HG03095 (cell line): ENCODE measurements around the gene COX14.
"Not testable (repeated sequence)": the region's sequence is repeated elsewhere in the genome, so short reads cannot be mapped to it uniquely, and the experiment has no call there.

ENCODE experiments used
- ATAC-seq: cut with Tn5 transposase; IDR thresholded peaks from one replicate; pipeline ENCODE4 v1.9.1; 2021; ENCODE audit warnings: moderate library complexity; ENCODE audit not compliant: unreplicated experiment

Gene COX14

DNA sequence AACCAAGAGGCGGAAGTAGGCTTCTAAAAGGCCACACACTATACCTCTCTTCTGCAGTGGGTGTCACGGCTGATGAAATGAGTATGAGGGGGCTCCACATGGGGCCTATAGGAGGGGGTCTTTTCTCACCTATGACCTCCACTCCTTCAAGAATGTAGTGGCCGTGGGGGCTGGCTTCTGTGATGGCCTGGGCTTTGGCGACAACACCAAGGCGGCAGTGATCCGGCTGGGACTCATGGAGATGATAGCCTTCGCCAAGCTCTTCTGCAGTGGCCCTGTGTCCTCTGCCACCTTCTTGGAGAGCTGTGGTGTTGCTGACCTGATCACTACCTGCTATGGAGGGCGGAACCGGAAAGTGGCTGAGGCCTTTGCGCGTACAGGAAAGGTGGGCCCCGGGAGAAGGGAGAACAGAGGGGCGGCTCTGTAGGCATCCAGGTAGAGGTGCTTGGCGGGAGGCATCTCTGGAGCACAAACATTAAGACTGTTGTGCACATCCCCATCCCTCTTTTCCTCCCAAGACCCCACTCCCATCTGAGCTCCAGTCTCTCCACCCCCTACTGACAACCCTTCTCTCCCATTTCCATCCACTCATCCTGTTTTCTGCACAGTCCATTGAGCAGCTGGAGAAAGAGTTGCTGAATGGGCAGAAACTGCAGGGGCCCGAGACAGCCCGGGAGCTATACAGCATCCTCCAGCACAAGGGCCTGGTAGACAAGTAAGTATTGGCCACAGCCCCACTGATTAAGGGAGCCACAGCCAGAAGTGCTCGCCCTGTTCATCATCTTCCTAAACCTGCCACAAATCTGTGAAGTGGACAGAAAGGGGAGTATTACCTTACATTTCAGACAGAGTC lies 4.4 kb upstream of the COX14 start:
- ATAC-seq: no peak

DNA sequence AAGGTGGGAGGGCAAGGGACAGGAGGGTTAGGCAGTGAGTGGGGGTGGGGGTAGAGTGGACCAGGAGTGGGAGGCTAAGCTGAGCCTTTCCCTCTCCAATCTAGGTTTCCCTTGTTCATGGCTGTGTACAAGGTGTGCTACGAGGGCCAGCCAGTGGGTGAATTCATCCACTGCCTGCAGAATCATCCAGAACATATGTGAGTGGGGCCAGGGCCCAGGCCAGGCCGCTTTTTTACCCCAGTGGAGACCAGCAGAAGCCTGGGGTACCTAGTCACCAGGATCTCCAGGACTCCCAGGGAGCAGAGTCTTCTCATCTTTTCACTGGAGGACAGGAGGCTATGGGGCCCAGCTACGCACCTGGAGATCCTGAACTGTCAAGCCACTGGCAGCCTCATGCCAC lies 2.7 kb upstream of the COX14 start:
- no peak for ATAC-seq

DNA sequence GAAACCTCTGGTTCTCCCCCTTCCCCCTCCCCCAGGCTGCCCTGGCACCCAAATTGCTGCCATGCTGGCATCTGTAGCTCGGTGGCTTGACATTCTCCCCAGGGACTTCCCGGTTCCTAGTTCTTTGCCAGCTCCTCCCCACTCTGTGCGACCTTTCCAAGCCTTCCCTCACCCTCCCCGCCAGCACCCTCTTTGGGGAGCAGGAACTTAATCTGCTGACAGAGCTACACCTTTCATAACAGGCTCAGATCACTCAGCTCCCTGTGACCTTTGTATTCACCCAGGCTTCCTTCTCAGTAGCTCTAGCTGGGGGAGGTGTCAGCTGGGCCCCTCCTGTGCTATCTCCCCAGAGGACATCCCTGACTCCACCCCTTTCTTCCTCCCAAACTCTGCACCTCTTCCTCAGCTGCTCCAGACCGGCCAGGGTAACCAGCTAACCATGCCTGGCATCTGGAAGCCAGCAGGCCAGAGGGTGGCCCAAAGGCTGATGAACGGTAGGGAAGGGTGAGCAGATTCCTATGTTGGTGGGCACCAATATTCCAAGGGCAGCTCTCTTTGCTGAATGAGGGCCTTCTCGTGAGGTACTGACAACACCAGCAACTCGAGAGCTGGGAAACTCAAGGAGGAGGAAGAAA lies 1.8 kb upstream of the COX14 start:
- ATAC-seq: no peak

DNA sequence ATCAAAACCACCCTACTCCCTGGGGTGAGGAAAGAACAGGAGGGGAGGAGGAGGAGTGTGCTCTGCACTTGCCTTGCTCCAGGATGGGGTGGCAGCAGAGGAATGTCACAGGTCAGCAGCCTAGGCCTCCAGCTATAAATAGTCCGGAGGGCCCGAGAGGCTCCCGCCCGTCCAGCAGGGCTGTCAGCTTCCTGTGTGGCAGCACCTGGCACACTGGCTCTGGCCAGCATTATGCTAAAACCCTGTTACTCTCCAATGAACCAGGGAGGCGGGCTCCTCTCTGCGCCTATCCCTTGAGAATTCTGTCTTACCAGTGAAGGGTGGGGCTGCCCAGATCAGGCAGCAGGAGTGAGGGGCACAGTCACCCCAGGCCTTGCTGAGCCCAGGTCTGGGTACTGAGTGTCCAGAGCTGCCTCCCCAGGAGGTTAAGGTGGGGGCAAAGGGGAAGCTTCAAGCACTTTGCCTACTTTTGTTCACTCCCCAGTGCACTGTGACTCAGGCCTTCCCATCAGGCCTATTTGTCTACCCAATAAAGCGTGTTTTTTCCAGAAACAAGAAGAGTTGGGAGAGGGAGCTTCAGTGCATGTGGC lies 1.2 kb upstream of the COX14 start:
- no peak for ATAC-seq

DNA sequence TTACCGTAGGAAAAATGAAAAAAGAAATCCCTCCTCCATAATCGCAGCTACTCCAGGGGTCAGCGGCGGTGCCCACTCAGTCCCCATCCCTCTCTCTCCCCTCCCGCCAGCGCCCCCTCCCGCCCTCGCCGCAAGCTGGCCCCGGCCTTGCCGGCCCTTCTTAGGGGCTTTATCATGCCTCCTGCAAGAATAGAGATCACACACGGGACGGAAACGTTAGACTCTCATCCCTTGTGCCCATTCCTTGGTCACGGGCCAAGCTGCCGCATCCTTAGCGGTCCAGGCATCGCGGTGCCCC lies 692 bp upstream of the COX14 start:
- peak; percentile 1 for ATAC-seq

DNA sequence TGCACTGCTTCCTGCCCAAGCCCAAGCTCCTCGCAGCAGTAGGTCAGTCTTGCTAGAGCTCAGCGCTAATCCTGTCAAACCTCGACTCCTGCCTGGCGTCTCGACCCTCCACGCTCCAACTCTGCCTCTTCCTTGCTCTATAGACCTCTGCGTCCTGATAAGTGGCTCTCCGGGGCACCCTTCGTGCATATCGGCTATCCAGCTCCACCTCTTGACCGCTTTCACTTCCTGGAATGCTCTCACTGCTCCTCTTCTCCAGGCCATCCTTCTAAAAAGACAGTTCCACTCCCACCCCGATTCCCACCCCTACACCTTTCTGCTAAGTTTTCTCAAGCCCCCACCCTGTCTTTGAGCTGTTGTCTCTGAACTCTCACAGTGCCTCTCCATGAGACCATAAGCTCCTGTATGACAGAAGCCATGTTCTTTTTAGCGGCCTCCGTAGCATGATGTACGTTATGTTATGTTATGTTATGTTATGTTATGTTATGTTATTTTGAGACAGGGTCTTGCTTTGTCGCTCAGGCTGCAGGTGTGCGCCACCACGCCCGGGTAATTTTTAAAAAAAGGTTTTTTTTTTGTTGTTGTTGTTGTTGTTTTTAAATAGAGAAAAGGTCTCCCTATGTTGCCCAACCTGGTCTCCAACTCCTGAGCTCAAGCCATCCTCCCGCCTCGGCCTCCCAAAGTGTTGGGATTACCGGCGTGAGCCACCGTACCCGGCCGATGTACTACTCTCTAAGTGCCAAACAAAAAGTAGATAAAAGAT lies 601 bp downstream of the COX14 start:
- no peak for ATAC-seq

DNA sequence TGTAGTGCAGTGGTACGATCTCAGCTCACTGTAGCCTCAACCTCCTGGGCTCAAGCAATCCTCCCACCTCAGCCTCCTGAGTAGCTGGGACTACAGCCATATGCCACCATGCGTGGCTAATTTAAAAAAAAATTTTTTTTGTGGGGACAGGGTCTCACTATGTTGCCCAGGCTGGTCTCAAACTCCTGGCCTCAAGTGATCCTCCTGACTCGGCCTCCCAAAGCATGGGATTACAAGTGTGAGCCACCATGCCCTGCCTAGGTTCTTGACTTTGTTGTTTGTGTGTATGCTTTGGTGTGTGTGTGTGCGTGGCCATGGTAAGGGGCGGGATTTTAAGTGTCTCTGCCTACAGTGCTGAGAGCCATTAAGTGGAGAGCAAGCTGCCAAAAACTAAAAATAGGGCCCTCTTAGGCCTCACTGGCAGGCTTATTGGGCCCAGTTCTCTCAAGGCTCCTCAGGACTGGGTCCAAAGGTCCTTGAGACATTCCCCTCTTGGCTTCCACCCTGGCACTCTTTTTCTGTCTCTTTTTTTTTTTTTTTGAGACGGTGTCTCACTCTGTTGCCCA lies 5.1 kb downstream of the COX14 start:
- no peak for ATAC-seq

DNA sequence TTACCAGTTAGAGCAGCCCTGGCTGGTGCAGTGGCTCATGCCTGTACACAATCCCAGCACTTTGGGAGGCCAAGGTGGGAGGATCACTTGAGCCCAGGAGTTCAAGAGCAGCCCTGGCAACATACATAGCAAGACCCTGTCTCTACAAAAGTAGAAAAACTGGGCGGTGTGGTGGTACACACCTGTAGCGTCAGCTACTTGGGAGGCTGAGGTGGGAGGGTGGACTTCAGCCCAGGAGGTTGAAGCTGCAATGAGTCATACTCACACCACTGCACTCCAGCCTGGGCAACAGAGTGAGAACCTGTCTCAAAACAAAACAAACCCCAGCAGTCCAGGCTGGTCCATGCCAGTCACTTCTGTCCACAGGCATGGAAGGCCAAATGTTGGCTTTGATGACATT lies 7.4 kb downstream of the COX14 start:
- no peak for ATAC-seq

DNA sequence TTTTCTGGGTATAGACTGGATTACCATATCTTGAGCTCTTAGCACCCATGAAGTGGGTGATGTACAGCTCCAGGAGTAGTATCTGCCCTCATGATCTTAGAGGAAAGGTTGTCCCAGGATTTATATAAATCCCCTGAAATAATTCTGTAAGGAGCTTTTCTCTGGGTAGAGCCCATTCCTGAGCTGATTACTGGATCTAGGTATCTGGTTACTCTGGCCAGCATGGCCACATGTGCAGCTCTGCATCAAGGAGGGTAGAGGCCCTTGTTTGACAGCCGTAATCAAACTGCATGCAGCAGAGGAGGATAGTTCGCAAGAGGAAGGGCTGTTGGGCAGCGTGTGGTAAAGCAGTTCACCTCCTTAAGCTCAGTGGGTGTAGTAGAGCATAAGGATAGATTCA lies 8.5 kb downstream of the COX14 start:
- no peak for ATAC-seq

DNA sequence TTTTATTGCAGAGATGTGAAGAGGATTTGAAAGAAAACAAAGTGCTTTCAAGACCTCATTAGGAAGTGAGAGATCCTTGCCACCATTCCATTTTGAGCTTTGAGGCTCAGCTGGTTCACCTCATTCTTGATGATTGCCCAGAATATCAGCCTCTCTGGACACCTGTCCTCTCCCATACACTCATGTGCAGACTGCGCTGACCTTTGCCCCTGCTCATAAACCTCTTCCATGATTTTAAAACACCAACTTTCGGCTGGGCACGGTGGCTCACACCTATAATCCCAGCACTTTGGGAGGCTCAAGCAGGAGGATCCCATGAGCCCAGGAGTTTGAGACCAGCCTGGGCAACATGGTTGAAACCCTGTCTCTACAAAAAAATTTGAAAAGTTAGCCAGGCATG lies 8.9 kb downstream of the COX14 start:
- no peak for ATAC-seq

DNA sequence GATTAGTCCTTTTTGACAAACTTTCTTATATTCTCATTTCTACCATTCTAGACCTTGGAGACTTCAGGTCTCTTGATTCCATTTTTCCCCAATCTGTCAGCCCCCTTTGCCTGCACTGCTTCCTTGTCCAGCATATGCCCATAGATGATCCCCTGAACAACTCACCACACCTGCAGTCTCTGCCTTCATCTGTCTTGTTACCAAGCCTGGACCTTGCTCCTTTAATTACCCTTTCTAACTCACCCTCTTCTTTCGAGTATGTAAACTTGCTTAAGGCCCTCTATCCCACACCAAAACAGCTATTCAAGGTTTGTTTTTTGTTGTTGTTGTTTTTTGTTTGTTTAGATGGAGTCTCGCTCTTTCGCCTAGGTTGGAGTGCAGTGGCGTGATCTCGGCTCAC lies 9.6 kb downstream of the COX14 start:
- no peak for ATAC-seq

DNA sequence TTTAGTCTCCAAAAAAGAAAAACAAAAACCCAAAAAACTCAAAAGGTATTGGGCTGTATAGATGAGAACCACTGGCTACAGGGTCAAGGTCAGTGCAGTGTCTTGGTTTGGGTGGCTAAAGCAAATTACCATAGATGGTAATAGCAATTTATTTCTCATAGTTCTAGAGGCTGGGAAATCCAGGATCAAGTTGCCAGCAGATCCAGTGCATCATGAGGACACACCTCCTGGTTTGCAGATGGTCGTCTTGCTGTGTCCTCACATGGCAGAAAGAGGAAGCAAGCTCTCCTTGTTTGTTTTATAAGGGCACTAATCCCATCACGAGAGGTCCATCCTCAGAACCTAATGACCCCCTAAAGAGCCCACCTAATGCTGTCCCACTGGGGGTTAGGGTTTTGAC lies 11.2 kb downstream of the COX14 start:
- ATAC-seq: no peak

DNA sequence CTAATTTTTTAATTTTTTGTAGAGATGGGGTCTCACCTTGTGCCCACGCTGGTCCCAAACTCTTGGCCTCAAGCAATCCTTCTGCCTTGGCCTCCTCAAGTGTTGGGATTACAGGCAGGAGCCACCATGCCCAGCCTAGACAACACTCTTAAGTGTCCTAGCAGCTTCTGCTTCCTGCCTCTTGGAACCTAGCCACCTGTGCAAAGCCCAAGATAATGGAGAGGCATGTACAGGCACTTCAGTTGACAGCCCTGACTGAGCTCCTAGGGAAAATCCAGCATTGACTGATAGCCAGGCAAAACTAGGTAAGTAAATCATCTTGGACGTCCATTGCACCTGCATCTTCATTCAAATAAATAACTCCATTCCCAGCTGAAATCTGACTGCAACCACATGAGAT lies 15.5 kb downstream of the COX14 start:
- ATAC-seq: no peak

DNA sequence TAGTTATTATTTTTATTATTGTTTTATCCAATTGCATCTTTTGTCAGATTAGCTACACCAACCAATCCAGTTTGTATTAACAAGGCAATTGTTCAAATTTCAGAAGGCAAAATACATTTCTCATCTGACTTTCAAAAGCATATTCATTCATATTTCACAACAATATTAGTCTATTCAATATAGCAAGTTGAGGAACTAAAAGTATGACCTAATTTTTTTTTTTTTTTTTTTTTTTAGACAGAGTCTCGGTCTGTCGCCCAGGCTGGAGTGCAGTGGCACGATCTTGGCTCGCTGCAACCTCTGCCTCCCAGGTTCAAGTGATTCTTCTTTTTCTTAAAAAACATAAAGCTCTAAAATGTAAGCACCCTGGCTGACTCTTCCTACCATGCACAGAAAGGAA lies 17.3 kb downstream of the COX14 start:
- ATAC-seq: no peak

DNA sequence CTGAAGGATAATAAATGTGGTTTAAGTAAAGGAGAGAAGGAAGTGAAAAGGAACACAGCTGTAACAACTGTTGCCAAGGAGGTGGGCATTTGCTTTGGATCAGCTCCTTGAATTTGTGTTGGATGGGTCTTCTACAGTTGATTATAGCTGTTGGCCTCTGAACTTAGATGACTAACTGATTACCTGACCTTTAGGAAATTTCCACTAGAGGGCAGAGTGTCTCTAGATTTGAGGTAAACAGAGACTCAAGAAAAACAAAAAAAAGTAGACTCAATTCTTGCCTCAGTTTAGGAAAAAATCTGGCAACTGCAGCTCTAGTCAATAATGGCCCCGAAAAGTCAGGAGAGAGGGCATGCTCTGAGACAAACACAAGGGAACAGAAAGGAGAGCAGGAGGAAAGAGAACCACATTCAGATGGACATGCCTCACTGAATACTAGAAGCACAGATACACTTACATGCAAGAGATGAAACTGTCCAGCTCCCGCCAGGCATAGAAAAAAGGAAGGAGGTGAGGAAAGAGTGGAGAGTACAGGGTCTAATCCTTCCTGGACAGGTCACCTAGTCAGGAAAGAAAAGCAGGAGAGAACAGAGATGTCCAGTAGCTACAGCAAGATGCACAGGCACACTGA lies 20.6 kb downstream of the COX14 start:
- no peak for ATAC-seq

DNA sequence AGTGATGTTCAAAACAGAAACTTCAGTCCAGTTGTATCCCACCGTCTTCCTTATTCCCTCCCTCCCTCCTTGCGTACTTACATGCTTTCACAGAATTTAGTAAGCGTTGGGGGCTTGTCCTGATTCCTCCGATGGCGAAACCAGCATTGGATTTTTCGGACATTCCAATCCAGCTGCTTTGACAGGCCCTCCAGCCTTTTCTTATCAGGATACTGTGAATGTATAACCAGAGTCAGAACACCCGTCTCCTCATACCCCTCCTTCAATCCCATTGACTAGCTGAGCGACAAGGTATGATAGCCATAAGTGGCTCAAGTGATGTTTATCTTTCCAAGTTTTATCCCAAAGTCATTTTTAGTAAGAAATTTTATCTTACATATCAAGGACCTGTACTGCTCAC lies 31.0 kb downstream of the COX14 start:
- ATAC-seq: no peak

DNA sequence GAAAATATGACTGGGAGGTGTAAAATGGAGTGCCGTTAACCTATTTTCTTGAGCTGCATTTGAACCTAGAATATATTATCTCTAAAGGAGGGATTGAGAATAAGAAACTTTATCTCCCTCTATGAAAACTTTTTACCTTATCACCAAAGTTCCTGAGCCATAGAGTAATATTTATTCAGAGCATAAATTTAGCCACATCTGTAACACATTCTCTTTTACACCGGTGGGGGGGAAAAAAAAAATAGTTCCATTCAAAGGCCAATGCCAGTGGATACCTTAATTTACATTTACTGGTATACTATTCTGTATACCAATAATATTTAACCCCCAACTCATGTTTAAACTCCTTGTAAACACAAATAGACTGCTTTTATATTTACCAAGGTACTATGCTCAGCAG lies 33.4 kb downstream of the COX14 start:
- no peak for ATAC-seq

DNA sequence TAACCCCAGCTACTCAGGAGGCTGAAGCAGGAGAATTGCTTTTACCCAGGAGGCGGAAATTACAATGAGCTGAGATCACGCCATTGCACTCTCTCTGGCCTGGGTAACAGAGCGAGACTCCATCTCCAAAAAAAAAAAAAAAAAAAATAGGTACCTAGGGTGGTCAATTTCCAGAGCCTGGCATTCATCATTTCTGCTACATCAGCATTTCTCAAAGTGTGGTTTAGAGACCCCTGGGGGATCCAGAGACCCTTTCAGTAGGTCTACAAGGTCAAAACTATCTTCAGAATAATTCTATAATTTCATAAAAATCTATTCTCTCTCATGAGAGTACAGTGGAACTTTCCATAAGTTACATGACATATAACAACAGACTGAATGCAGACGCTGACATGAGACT lies 35.2 kb downstream of the COX14 start:
- no peak for ATAC-seq

DNA sequence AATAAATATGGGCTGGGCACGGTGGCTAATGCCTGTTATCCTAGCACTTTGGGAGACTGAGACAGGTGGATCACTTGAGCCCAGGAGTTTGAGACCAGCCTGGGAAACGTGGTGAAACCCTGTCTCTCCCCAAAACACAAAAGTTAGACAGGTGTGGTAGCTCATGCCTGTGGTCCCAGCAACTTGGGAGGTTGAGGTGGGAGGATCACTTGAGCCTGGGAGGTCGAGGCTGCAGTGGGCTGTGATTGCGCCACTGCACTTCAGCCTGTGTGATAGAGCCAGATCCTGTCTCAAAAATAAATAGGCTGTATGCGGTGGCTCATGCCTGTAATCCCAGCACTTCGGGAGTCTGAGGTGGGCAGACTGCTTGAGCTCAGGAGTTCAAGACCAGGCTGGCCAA lies 36.0 kb downstream of the COX14 start:
- not testable (repeated sequence) for ATAC-seq

DNA sequence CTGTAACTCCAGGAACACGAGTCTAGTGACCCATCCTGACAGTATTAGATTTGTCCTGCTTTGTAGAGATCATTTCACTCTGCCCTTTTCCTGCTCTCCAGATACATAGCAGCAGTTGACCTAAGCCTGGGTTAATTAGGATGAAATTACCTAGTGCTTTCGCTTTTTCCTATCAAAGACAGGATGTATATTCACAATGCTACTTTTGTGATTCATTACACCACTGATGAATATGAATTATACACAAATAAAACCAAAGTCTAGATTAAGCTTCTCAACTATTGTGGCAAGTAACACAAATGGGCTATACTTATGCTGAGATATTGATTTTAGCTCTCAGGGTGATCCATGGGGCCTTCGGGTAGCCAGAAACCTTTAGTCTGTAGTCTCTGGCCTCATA lies 37.3 kb downstream of the COX14 start:
- no peak for ATAC-seq

DNA sequence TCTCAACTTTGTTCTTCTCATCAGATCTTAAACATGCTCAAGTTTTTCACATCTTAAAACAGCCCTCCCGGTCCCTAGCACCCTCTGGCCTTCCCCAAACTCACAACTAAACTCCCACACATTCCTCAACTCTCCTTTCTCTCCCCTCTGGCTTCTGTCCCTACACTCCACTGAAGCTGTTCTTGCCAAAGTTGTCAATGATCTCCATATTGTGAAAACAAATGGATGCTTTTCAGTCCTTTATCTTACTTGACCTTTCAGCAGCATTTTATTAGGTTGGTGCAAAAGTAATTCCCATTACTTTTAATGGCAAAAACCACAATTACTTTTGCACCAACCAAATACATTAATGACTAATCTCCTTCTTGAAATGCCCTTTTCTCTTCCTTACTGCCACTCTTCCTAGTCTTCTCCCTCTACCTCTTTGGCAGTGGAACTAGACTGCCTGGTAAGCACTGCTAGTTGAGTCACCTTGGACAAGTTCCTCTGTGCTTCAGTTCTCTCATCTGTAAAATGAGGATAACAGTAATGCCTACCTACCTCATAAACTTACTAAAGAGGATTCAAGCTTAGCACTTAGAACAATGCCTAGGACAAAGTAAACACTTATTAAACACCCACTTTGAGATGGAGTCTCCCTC lies 39.1 kb downstream of the COX14 start:
- ATAC-seq: no peak
